Activated gamma-delta T cell (primary cell): ENCODE results near the gene DIPK1A.
"Not testable (repeated sequence)": the region's sequence is repeated elsewhere in the genome, so short reads cannot be mapped to it uniquely, and the experiment has no call there.

Experiments
- DNase-seq: peaks from one replicate; lab custom pipeline; 2025; lab: John Stamatoyannopoulos, UW

The DIPK1A gene

DNA sequence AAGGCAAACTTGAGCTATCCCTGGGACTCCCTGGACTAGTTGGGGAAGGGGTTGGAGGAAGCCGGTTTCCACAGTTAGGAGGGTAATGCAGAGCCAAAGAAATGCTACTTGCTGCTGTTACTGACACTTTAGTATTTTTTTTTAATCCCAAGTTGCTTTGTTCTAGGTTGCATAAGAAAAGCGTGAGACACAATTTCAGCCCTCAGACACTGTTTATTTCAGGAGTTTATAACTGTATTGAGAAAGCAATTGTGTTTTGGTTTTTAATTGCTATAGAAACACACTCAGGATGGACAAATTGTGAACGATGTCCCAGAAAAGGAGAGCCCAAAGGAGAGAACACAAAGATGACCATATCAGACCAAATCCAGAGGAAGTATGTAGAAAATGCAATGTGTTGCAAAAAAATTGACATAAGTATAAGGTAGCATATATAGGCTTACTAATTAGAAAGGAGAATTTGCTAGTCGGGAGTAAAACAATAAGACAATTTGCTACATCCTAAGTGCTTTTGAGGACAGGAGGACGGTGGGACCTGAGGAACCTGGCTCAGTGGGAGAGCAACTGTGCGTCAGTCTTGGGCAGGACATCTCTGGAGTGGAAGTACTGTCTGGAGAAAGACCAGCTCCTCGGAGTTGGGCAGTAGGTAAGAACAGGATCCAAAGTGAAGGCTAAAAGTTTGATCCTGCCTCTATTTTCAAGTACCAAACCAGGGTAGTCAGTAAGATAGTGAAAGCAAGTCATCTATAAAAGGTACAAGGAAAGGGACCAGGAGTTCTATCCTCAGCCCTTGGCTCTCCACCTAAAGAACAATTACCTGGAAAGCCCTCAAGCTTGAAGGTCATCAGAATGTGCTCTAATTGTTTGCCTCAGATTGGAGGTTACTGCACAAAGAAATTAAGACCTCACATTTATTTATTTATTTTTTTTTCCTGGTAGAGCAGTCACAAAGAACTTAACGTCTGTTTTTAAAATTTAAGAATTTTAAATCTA is 39.9 kb downstream of the DIPK1A start:
- no peak for DNase-seq

DNA sequence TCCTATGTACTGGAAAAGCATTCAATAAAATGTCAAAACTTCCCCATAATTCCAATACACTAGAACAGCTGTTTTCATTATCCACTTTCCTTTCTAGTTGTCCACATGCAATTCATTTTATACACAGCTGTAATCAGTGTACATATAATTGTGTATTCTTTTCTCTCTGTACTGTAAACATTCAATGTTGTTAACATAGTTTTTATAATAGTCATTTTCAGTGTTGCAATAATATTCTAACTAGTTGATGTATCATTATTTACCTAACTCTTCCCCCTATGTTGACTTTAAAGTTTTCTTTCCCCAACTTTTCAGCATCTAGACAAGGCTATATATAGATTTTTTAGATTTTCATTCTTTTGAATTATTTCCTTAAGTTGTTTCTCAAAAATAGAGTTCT is 44.4 kb downstream of the DIPK1A start:
- no peak for DNase-seq

DNA sequence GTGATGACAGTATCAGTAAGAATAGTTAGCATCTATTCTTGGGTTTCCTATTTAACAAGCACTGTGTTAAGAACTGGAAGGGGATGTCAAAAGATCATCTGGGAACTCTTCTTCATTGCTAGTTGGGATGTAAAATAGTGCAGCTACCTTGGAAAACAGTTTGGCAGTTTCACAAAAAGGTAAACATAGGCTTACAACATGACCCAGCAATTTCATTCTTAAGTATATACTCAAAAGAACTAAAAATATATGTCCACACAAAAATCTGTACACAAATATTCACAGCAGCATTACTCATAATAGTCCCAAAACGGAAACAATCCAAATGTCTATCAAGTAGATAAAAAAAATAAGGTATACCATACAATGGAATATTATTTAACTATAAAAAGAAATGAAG is 45.7 kb downstream of the DIPK1A start:
- no peak for DNase-seq

DNA sequence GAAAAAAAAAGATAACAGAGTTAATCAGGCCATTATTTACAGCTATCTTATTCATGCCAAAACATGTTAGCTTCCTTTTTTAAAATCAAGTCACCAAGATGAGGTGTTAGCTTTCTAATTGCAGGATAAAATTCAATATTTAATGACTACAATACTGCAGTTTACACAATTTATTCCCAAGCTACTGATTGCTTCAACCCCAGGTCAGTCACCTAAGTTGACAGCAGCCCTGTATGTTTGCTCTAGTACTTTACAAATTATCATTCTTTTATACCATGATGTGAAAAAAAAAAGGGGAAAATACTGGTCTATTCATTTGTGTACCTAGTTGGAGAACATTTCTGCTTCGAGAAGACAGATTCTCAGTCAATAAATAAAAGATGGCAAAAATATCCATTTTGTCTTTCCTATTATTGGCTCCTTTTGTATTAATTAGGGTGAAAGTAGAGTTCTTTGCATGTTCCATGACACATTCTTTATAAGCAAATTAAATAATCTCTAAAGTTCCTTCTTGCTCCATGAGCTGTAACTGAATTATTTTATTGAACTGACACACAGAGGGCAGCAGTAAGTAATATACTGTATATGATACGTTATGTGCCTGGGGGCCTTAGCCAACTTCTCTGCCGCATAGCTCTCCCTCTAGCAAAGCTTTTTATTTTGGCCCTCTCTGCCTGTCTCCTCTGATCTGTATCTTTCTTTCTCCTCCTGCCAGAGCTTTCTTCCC is 48.0 kb downstream of the DIPK1A start:
- no peak for DNase-seq

DNA sequence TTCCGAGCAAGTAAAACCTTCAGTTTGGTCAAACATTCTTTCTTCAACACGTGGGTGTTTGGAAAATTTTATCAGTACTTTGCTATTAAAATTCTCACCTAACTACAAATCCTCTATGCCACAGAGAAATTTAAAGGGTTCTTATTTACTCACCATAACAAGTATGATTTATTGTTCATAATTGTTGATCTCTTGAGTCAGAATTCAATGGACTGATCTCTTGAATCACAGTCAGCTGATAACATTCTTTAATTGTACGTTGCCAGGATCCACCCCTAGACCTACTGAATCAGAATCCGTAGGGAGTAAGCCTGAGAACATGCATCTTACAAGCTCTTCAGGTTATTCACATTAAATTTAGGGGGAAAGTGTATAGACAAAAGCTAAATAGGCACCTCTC is 51.2 kb downstream of the DIPK1A start:
- no peak for DNase-seq

DNA sequence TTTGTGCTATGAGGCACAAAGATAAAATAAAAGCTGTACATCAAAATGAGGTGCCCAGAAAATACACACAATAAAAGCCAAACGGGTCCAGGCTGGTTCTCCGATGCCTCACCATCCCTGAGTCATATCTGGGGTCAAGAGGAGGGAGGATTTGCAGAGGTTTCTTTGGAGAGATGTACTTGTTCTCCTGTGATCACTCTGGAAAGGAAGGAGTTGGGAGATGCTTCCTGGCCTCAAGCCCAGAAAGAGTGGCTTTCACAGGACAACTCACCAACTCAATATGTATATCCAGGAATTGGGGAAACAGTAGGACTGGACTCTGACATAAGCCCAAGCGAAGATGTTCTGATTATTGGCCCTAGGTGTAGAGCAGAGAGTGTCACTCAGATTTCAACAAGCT is 51.9 kb downstream of the DIPK1A start:
- DNase-seq, result no peak

DNA sequence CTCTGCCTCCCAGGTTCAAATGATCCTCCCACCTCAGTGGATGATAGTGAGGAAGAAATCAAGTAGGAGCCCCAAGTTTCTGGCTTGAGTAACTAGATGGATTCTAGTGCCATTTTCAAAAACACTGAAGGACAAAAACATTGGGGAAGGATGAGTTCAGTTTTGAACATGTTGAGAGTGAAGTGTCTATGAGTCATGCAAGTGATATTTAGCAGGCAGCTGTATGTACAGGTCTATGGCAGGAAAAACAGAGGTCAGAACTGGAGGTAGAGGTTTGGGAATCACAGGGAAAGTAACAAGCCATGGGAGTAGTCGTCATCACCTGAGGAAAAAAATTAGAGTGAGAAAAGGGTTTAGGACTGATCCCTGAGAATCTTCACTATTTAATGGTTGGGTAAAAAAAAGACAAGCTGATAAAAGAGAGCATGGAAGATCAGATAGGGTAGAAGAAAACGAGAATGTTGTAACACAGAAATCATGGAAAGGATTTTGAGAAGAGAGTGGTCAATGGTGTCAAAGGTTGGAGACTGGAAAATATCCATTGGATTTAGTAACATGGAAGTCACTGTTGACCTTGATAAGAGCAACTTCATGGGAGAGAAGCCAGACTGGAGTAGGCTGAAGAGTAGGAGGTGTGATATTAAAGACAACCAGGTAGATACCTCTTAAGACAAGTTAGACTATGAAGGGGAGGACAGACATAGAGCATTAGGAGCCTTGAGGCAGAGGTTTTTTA is 53.1 kb downstream of the DIPK1A start:
- no peak for DNase-seq

DNA sequence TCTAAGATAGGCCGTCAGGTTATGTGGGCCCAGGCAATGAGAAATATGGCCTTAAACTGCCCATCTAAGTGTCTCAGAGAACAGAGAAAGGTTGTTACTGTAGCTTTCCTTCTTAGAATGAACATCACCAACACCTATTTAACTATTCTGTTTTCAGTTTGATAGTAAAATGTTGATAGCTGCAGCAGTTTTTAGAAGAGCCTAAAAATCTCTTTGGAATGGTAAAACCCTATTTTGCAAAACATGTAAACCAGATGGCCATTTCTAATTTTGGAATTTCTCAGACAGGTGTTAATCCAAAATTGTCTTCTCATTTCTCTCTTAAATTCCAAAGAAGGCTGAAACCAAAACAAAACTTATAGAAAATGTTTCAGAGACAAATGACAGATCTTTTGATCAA is 57.5 kb downstream of the DIPK1A start:
- DNase-seq, result no peak

DNA sequence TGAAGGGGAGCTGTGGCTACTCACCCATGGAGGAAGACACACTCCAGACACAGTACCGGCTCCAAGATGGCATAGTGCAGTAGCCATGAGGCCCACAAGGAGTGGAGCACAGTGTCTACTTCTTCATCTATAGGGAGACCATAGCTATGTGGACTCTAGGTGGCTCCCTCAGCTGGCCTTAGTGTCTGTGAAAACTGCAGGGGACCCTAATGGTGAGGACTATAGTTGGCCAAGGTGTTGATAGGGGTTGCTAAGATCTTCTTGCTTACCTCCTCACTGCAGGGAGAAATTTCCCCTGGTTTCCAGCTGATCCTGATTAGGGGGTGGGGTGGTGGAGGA is 58.9 kb downstream of the DIPK1A start:
- no peak for DNase-seq

DNA sequence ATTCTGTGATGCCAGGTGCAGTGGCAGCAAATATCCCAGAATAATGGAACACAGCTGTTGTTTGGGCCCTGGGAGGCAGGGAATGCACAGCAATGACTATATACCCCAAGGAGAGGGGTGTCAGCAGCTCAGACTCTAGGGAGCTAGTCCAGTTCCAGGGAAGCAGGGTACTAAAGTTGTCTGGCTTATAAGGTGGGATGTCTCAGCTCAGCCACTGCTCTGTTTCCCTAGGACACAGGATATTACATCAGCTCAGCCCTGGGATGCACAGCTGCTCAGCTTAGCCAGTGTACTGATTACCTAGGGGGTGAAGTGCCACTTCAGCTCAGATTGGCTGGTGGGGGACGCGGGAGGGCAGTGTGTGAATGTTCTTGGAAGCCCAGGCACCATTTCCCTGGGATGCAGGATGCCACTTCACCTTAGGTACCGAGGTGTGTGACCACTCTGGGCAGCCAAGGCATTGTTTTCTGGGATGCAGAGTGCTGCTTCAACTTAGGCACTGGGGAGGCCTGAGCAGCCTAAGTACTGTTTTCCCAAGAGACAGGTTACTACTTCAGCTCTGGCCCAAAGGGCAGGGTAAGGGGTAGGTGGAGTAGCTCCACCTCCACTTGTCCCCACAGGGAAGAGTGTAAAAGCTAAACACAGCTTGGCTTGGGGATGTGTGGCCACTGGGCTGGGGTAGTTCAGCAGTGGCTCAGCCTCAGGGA is 59.4 kb downstream of the DIPK1A start:
- no peak for DNase-seq

DNA sequence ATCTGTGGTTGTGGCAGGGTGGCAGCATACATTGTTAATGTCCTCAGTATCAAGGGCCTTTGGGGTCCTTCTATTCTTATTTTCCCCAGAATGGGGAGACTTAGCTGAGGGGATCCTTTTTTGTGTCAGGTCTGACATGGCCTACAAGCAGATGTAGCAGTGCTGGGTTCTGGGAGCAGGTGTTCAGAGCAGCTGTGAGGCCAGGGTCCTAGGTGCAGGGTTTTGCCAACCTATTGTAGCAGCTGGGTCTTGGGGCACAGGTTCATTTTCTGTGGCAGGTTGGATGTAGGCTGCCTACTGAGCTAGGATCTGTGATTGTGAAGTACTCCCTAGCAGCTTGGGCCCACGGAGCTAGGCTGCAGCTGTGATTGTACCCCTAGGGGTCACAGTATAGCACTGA is 60.1 kb downstream of the DIPK1A start:
- DNase-seq, result no peak

DNA sequence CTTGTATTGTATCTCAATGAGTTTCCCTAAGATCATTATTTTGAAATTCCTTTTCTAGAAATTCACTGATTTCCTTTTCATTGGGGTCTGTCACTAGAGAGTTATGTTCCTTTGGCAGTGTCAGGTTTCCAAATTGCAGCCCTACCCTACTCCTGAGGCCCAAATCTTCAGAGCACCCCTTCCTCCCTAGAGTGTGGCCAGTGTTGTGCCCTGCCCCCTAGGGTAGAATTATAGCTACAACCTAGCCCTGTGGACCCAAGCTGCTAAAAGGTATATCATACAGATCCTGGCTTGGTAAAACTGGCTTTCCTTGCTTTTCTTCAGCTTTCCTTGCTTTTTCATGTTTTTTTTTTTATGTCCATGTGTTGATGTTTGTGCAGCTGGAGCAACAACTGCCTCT is 60.7 kb downstream of the DIPK1A start:
- DNase-seq, result no peak

DNA sequence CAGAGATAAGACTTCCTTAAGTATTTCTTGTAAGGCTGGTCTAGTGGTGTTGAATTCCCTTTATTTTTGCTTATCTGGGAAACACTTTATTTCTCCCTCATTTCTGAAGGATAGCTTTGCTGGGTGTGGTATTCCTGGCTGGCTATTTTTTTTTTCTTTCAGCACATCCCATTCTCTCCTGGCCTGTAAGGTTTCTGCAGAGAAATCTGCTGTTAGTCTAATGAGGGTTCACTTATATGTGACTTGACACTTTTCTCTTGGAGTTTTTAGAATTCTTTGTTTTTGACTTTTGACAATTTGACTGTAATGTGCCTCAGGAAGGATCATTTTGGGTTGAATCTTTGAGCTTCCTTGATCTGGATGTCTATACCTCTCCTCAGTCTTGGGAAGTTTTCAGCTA is 61.5 kb downstream of the DIPK1A start:
- DNase-seq, result no peak

DNA sequence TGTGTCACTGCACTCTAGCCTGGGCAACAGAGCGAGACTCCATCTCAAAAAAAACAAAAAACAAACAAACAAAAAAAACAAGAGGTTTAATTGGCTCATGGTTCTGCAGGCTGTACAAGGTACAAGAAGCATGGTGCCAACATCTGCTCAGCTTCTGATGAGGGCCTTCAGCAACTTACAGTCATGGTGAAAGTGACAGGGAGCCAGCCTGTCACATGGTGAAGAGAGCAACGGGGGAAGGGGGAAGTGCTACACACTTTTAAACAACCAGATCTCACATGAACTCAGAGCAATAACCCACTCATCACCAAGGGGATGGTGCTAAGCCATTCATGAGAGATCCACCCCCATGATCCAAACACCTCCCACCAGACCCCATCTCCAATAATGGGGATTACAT is 63.2 kb downstream of the DIPK1A start:
- DNase-seq, result not testable (repeated sequence)

DNA sequence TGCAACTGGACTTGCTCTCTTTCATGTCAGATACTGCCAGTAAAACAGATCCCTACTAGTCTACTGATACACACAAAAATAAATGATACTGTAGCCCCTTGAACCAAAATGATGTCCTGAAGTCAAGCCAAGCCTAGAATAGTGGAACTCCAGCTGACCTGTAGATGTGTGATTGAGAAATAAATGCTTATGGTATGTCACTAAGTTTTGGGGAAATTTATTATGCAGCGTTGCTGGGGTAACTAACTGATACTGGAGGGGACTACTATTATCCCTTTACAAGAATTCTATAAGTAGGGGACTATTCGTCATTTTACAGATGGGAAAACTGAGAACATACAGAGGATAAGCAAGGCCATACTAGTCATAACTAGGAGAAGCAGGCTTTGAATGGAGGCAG is 73.8 kb downstream of the DIPK1A start:
- no peak for DNase-seq

DNA sequence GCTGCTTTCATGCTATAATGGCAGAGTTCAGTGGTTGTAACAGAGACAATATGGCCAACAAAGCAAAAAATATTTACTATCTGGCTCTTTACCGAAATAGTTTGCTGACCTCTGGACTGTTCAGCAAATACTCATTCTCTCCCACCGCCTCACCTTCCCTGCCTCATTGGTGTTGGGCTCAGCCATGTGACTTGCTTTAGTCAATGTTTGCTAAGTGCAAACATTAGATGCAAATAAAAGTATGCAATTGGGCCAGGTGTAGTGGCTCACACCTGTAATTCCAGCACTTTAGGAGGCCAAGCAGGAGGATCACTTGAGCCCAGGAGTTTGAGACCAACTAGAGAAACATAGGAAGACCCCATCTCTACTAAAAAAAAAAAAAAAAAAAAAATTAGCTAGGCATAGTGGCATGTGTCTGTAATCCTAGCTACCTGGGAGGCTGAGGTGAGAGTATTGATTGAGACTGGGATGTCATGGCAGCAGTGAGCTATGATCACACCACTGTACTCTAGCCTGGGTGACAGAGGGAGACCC is 74.3 kb downstream of the DIPK1A start:
- no peak for DNase-seq

DNA sequence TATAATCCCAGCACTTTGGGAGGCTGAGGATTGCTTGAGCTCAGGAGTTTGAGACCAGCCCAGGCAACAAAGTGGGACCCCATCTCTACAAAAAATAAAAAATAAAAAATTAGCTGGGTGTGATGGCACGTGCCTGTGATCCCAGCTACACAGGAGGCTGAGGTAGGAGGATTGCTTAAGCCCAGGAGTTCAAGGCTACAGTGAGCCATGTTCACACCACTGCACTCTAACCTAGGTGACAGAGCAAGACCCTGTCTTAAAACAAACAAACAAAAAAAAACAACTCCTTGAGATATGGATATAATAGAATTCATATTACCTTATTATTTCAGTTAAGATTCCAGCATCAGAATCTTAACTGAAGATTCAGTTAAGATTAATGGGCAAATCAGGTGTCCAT is 77.1 kb downstream of the DIPK1A start:
- DNase-seq, result no peak

DNA sequence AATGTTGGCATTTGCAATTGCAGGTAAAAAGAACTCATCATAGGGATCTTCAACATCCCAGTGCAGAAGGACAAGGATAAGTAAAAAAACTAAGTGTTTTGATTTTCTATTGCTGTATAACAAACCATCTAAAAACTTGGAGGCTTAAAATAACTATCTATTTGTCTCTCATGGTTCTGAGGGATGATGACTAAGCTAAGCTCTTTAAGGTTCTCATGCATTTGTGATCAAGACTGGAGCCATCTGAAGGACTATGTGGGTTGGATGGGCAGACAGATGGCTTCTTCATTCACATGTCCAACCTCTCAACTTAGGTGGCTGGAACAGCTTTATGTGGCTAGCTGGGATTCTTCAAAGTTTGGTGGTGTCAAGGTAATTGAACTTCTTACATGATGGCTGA is 78.0 kb downstream of the DIPK1A start:
- no peak for DNase-seq

DNA sequence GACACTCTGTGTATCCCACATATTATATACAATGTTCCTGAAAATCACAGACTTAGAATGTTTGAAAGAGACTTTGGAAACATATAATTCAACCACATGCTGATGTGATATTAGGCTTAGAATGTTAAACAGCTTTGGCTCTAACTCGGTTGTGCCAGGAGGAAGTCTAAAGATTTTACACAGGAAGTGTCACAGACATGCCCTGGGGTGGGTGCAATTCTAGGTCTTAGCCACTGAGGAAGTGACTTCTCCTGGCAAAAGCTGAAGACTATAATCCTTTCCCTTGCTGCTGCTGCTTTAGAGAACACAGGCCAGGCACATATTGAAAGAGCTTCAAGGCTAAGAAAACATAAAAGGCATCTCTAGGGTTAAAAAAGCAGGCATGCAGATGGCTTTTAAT is 78.4 kb downstream of the DIPK1A start:
- DNase-seq, result no peak

DNA sequence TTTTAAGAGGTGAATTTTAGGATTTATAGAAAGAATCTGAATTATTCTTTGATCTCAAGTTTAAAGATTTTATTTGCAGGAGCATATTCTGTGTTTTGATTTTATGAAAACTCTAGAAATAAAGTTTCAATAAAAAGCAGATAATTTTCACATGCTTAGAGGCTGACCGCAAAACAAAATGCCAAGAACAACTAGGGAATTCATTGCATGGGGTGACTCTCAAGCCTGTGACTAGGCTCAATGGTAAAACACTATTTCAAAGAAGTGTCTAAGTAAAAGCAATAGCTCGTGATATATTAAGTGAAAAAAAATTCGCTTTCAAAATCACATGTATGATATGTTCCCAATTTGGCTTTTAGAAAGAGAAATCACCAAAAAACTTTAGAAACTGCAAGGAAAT is 79.9 kb downstream of the DIPK1A start:
- DNase-seq, result no peak

DNA sequence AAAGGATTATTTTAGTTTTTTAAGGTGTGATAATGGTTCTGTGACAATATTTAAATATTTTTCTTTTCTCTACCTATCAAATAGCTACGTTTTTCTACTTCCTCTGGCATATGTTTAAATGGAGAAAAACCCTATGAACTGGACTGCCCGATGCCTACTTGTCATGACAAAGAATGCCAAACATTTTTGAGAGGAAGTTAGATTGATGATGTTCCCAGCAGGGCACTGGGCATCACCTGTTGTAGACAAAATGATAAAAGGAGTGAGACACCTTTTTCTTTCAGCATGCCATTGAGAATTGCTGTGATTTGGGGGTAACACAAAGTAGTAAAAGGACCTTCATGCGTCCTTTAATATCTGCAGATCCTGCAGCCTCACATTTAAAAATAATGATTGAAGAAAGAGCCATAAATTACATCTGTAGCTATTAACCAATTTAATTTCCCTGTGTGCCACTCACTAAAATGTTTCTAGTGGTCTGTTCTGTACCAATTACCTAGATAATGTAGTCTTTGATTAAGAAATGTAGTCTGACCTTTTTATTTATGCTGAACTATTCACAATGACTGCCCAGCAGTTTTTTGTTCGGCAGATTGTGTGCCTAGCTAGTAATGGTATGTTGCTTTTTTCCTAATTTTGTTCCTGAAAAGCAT is 81.8 kb downstream of the DIPK1A start:
- no peak for DNase-seq
